ENCODE results near the gene ADRB2. TPM values are rescaled to one million over a fixed set of nuclear protein-coding genes. Genes with fewer than 3 reads are reported as not detected.

ADRB2 gene
- total and polyA plus RNA-seq, 12 donors: 1.8 to 7.8 (median 4.4) TPM

DNA sequence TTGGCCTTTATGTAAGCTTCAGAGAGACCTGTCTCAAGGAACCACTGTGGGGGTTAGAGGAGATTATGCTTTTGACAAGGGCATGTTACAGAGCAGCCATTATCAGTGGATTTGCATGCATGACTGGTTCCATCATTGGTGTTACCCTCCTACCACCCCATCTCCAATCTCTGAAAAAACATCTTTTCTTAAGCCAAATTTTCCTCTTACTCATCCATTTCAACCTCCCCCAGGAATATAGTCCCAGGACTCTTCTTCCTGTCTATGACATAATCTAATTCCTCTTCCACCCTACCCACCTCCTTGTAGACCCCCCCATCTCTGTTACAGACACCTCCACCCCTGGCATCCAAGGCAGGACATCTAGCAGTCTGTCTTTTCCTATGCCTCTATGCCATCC is 33.1 kb upstream of the ADRB2 start:
- H3K9me3 ChIP-seq: no peaks in the 10 kb centered on the region
- ATAC-seq: no peak
- no peak for TF ChIP-seq CTCF (IDR thresholded peaks at IDR 0.05)

DNA sequence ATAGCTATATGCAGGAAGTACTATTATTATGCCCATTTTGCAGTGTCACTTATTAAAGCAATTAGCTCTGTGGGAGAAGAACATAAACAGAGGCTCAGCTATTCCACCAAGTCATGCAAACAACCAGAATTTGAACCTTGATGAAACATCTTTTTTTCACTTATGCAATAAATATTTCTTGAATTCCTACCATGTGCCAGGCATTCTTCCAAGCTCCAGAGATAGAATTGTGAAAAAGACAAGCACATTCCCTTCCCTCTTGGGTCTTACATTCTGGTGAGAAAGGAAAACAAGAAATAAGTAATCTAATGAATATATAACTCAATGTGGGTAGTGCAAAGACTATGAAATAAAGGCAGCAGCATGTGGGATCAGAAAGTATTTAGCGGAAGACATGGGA is 32.1 kb upstream of the ADRB2 start:
- intact Hi-C loops (cut with DNase I): no loop called here

More for the DNA sequence above, 33.1 kb upstream of the ADRB2 start:
- Histone ChIP-seq H3K27me3 (peaks cover 0 to 4% (median 0%) of the 10 kb centered on the region in 7 donors), H3K4me1 (peaks cover 0 to 27% (median 0%) of the 10 kb centered on the region in 9 donors), H3K4me3 (no peak overlapping the region), H3K36me3 (no peaks in the 10 kb centered on the region), H3K27ac (no peak overlapping the region)
- DNase-seq: no peak
- intact Hi-C loops (cut with DNase I): no loop called here

GRCh38 chr5:148794729-148795561 is 31.5 kb upstream of the ADRB2 start:
- Histone ChIP-seq H3K4me1 (peaks cover 0 to 27% (median 0%) of the 10 kb centered on the region in 9 donors), H3K4me3 (no peak overlapping the region), H3K9me3 (no peaks in the 10 kb centered on the region), H3K36me3 (no peaks in the 10 kb centered on the region), H3K27me3 (peaks cover 0 to 4% (median 0%) of the 10 kb centered on the region in 7 donors), H3K27ac (no peak overlapping the region)
- DNase-seq: no peak
- 83 to 85% methylated on average over 5 of the region's 5 CpGs for WGBS, 2 donors
- ATAC-seq: no peak
- no peak for TF ChIP-seq CTCF (IDR thresholded peaks at IDR 0.05)
- intact Hi-C loops (cut with DNase I): no loop called here

More for the DNA sequence above, 32.1 kb upstream of the ADRB2 start:
- no peak for TF ChIP-seq CTCF (IDR thresholded peaks at IDR 0.05)
- ATAC-seq: no peak
- Histone ChIP-seq H3K4me1 (peaks cover 0 to 27% (median 0%) of the 10 kb centered on the region in 9 donors), H3K27me3 (peaks cover 0 to 4% (median 0%) of the 10 kb centered on the region in 7 donors), H3K27ac (no peak overlapping the region), H3K9me3 (no peaks in the 10 kb centered on the region), H3K4me3 (no peak overlapping the region), H3K36me3 (no peaks in the 10 kb centered on the region)
- WGBS, 2 donors: 99 to 100% methylated on average over 1 of the region's 1 CpG
- no peak for DNase-seq

- no peaks in the 10 kb centered on the region for H3K27me3 ChIP-seq
- ATAC-seq (no peak), DNase-seq (no peak)
- H3K27ac ChIP-seq: no peak overlapping the region
- H3K4me1 ChIP-seq: peaks cover 0 to 15% (median 0%) of the 10 kb centered on the region in 9 donors
- TF ChIP-seq CTCF (IDR thresholded peaks at IDR 0.05): no peak
- intact Hi-C loops (cut with DNase I): no loop called here
- no peaks in the 10 kb centered on the region for H3K9me3 ChIP-seq
- 94 to 96% methylated on average over 1 of the region's 1 CpG for WGBS, 2 donors
- H3K4me3 ChIP-seq: no peak overlapping the region
- H3K36me3 ChIP-seq: no peaks in the 10 kb centered on the region
Observed at GRCh38 chr5:148796936-148797335, 29.5 kb upstream of the ADRB2 start.
